HepG2 (cell line): ENCODE results near the gene OCIAD2. TPM values are rescaled to one million over a fixed set of nuclear protein-coding genes. Genes with fewer than 3 reads are reported as not detected.

Source experiments
- ATAC-seq: fragments of 200-7000 bp; cut with Tn5 transposase; 3 replicates; pipeline ENCODE4 v1.9.1; 2020; ENCODE audit warnings: mild to moderate bottlenecking, moderate library complexity
- BruUV-seq: library from RNA; stranded (reverse); fragments of 400-500 nt; replicated peaks from 2 replicates; lab custom pipeline; 2021; lab: Mats Ljungman, UMichigan
- CTCF ChIA-PET: fragments of 300-600 bp; formaldehyde crosslinking; extraction: SDS; loops from one replicate; lab custom pipeline; 2021; ENCODE audit warnings: low total read pairs, inconsistent platforms, low intra/inter-chr PET ratio; lab: Yijun Ruan, JAX
- POLR2A ChIA-PET: fragments of 350-600 bp; sonication (Branson Sonifier 250); formaldehyde crosslinking; loops from one replicate; lab custom pipeline; 2020; ENCODE audit warnings: antibody characterized with exemption, inconsistent platforms; lab: Yijun Ruan, JAX
- DNase-seq: peaks from one replicate; pipeline ENCODE4 v3.0.0-alpha.2; 2015; ENCODE audit warnings: low spot score
- FAIRE-seq: peaks from 3 replicates; lab custom pipeline; 2011; peaks lifted over from hg19 to GRCh38; lab: Jason Lieb, UNC
- H2AFZ ChIP-seq: one replicate; pipeline ENCODE4 v1.6.1; 2011; ENCODE audit warnings: low read length, inconsistent platforms
- H3K27ac ChIP-seq: fragments of 300-600 bp; 3 replicates; pipeline ENCODE4 v1.8.0; 2011; ENCODE audit warnings: mixed run types, mild to moderate bottlenecking, mixed read lengths, low read length, inconsistent platforms; ENCODE audit not compliant: insufficient read depth; ENCODE audit errors: extremely low read length
- H3K27me3 ChIP-seq, 2 experiments: fragments of 200-600 bp in 1 of 2; 2 replicates in 1 of 2; 3 replicates in 1 of 2; pipeline versions ENCODE4 v1.6.0 to v1.8.0; 2011; ENCODE audit warnings: low read length in 2 of 2, mild to moderate bottlenecking in 2 of 2, moderate library complexity in 2 of 2, inconsistent platforms in 1 of 2; ENCODE audit not compliant: insufficient read depth in 2 of 2, control insufficient read depth in 1 of 2
- H3K36me3 ChIP-seq, 2 experiments: fragments of 200-600 bp in 1 of 2; replicated peaks in 1 of 2; 2 replicates in 1 of 2; 3 replicates in 1 of 2; pipeline versions ENCODE4 v1.5.1 to v1.8.0; 2011; ENCODE audit warnings: low read length in 2 of 2, inconsistent platforms in 1 of 2; ENCODE audit not compliant: insufficient read depth in 2 of 2, control insufficient read depth in 1 of 2
- H3K4me1 ChIP-seq: 2 replicates; pipeline ENCODE4 v1.5.1; 2012; ENCODE audit warnings: low read length, inconsistent platforms; ENCODE audit not compliant: insufficient read depth
- H3K4me2 ChIP-seq: 2 replicates; pipeline ENCODE4 v1.6.0; 2011; ENCODE audit warnings: low read depth, low read length, inconsistent platforms
- H3K4me3 ChIP-seq, 3 experiments: fragments of 200-600 bp in 1 of 3; sonication (generic), shearing (Covaris generic) in 1 of 3; replicated peaks in 1 of 3; 2 replicates each; pipeline ENCODE4 v1.5.1; 2011 to 2016; ENCODE audit warnings: low read length in 3 of 3, inconsistent platforms in 2 of 3, low read depth in 2 of 3, mild to moderate bottlenecking in 2 of 3, control low read depth in 1 of 3, mixed read lengths in 1 of 3; ENCODE audit not compliant: insufficient read depth in 1 of 3
- H3K79me2 ChIP-seq: one replicate; pipeline ENCODE4 v1.6.1; 2011; ENCODE audit warnings: low read length, inconsistent platforms; ENCODE audit not compliant: insufficient read depth
- H3K9ac ChIP-seq: 2 replicates; pipeline ENCODE4 v1.6.0; 2011; ENCODE audit warnings: mild to moderate bottlenecking, low read depth, low read length, inconsistent platforms; ENCODE audit not compliant: insufficient read depth
- H3K9me3 ChIP-seq: 2 replicates; pipeline ENCODE4 v1.5.1; 2012; ENCODE audit warnings: mild to moderate bottlenecking, low read length
- H4K20me1 ChIP-seq: 2 replicates; pipeline ENCODE4 v1.6.0; 2011; ENCODE audit warnings: inconsistent platforms, mild to moderate bottlenecking, low read length, moderate library complexity; ENCODE audit not compliant: insufficient read depth
- HOXD1 ChIP-seq: sonication (generic); formaldehyde crosslinking; IDR thresholded peaks from 2 replicates; pipeline ENCODE4 v1.5.0; 2020; ENCODE audit warnings: missing genetic modification reagents
- KDM5B ChIP-seq: sonication (generic); formaldehyde crosslinking; IDR thresholded peaks from 2 replicates; pipeline ENCODE4 v1.4.0; 2020; ENCODE audit warnings: missing genetic modification reagents, mild to moderate bottlenecking, borderline replicate concordance
- KIAA2018 ChIP-seq: sonication (generic); formaldehyde crosslinking; IDR thresholded peaks from 2 replicates; pipeline ENCODE4 v1.5.0; 2020; ENCODE audit warnings: mild to moderate bottlenecking, missing genetic modification reagents, borderline replicate concordance
- NFKBIZ ChIP-seq: IDR thresholded peaks from 2 replicates; pipeline ENCODE4 v1.6.1; 2018; ENCODE audit warnings: missing genetic modification reagents, missing compliant biosample characterization
- ZBTB34 ChIP-seq: sonication (generic); formaldehyde crosslinking; IDR thresholded peaks from 2 replicates; pipeline ENCODE4 v1.8.0; 2022; ENCODE audit warnings: mild to moderate bottlenecking, missing genetic modification reagents
- ZFP91 ChIP-seq: sonication (generic); formaldehyde crosslinking; IDR thresholded peaks from 2 replicates; pipeline ENCODE4 v1.9.0; 2022; ENCODE audit warnings: missing genetic modification reagents, mild to moderate bottlenecking, borderline replicate concordance
- ZNF333 ChIP-seq: sonication (generic); formaldehyde crosslinking; IDR thresholded peaks from 2 replicates; pipeline ENCODE4 v1.4.0; 2020; ENCODE audit warnings: mild to moderate bottlenecking, missing genetic modification reagents, borderline replicate concordance
- ZNF354B ChIP-seq: sonication (generic); formaldehyde crosslinking; IDR thresholded peaks from 2 replicates; pipeline ENCODE4 v1.8.0; 2022; ENCODE audit warnings: mild to moderate bottlenecking, missing genetic modification reagents
- ZNF563 ChIP-seq: sonication (generic); formaldehyde crosslinking; IDR thresholded peaks from 2 replicates; pipeline ENCODE4 v1.8.0; 2022; ENCODE audit warnings: mild to moderate bottlenecking, moderate library complexity, missing genetic modification reagents
- ZNF75D ChIP-seq: sonication (generic); formaldehyde crosslinking; IDR thresholded peaks from 2 replicates; pipeline ENCODE4 v1.8.1; 2023; ENCODE audit warnings: missing genetic modification reagents, mild to moderate bottlenecking, borderline replicate concordance
- ZNF788 ChIP-seq: sonication (generic); formaldehyde crosslinking; IDR thresholded peaks from 2 replicates; pipeline ENCODE4 v1.5.0; 2020; ENCODE audit warnings: mild to moderate bottlenecking, missing genetic modification reagents, borderline replicate concordance
- in situ Hi-C: cut with HindIII; loops from 2 replicates; pipeline ENCODE4 v1.10.0; 2017; ENCODE audit warnings: low pct_unique_long_range_greater_than_20kb; ENCODE audit not compliant: extremely low pct_ligation_motif_present
- intact Hi-C: fragments of 100-400 bp; cut with micrococcal nuclease; formaldehyde crosslinking; loops from one replicate; pipeline ENCODE4 v1.10.0; 2022; ENCODE audit not compliant: unreplicated experiment
- polyA plus RNA-seq, 8 experiments: library from polyadenylated mRNA; depleted of rRNA in 3 of 8; stranded (reverse) in 7 of 8; unstranded in 1 of 8; fragments of >200 nt; fragmentation: Illumina TruSeq in 4 of 8; extraction: Trizol in 4 of 8; gene quantifications; 2 replicates each; pipeline versions ENCODE4 v1.2.1 to v1.2.3, GENCODE V29; 2011 to 2016; ENCODE audit warnings: low read depth in 4 of 8, missing spikeins in 1 of 8, mixed read lengths in 1 of 8; ENCODE audit not compliant: insufficient read depth in 1 of 8
- total RNA-seq, 5 experiments: library from RNA; depleted of rRNA; stranded (reverse); fragments of >200 nt; fragmentation: Illumina TruSeq; extraction: Trizol; gene quantifications; 2 replicates each; pipeline ENCODE4 v1.2.3, GENCODE V29; 2016; ENCODE audit warnings: low read depth in 1 of 5

The OCIAD2 gene
- total and polyA plus RNA-seq, 2 of the 13 experiments (the other 11 are each of a cell fraction or from before 2014, with no cell fraction given) = not detected

GRCh38 chr4:48949086-48949485 lies 42.5 kb upstream of the OCIAD2 start:
- in situ Hi-C loops (no loop called here), intact Hi-C loops (loop anchor here (5.0 kb wide), 1 partner anchor 372 kb away; no protein-coding TSS in a partner anchor)
- Histone ChIP-seq H2AFZ (no peak overlapping the region), H3K27me3 (no peaks in the 10 kb centered on the region), H3K9ac (no peak overlapping the region), H3K4me3 (no peak overlapping the region), H3K9me3 (no peaks in the 10 kb centered on the region), H3K4me2 (no peak overlapping the region), H3K4me1 (no peaks in the 10 kb centered on the region), H3K27ac (no peak overlapping the region), H3K79me2 (no peaks in the 10 kb centered on the region), H4K20me1 (no peaks in the 10 kb centered on the region), H3K36me3 (no peaks in the 10 kb centered on the region)
- TF ChIP-seq HOXD1 (CRISPR knock-in tag) = no peak
- TF ChIP-seq ZNF333 = no peak
- no peak for TF ChIP-seq ZNF788 (CRISPR knock-in tag)
- TF ChIP-seq NFKBIZ (CRISPR knock-in tag) = no peak
- TF ChIP-seq ZNF563 (CRISPR knock-in tag) = no peak
- no peak for TF ChIP-seq ZNF75D (CRISPR knock-in tag)
- TF ChIP-seq ZNF354B (CRISPR knock-in tag) = no peak
- no peak for TF ChIP-seq ZBTB34 (CRISPR knock-in tag)
- no peak for TF ChIP-seq ZFP91 (CRISPR knock-in tag)
- TF ChIP-seq KIAA2018 (CRISPR knock-in tag) = no peak
- TF ChIP-seq KDM5B = no peak
- no peak for DNase-seq
- FAIRE-seq = no peak
- ATAC-seq = no peak
- ChIA-PET CTCF (no interaction called here), POLR2A (no interaction called here)
- no TSS peak for BruUV-seq
